Raji (cell line): ENCODE data around the gene PCLO.

ENCODE experiments used
- POLR2A ChIP-seq: IDR thresholded peaks from 2 replicates; pipeline ENCODE4 v1.6.1; 2011; ENCODE audit warnings: low read depth, low read length, control low read depth; ENCODE audit not compliant: insufficient read depth

Gene PCLO

GRCh38 chr7:82726038-82726800 lies 436.5 kb downstream of the PCLO start:
- no peak for TF ChIP-seq POLR2A

DNA sequence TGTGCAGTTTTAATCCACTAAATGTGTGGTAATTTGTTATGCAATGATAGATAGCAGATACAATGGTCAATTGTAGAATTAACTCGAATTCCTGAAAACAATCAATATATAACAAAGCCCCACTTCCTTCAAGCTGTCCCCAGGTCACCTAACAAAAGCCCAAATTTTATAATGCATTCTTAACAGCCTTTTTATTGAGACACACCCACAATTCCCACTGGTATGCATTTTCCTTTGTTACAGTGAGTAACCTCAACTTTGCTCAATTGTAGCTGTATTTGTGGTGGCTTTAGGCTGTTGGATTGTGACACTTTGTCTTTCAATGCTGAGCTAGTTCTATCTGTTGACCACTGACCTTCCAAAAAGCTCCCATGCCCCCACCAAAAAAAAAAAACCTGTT lies 439.3 kb downstream of the PCLO start:
- TF ChIP-seq POLR2A: no peak

DNA sequence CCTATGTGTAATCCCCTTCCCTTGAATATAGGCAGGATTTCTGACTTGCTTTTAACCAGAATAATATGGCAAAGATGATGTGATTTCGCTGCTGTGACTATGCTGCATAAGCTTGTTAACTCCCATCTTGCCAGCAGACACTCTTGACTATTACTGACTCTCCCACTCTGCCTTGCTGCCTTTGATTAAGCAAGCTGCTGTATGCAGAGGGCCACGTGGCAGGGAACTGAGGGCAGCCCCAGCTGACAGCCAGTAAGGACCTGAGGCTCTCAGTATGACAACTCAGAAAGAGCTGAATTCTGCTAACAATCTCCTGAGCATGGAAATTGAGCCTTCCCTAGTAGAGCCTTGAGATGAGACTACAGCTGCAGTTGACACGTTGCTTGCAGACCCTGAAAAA lies 439.7 kb downstream of the PCLO start:
- no peak for TF ChIP-seq POLR2A

- no peak for TF ChIP-seq POLR2A
Observed at GRCh38 chr7:82715344-82715743, 447.3 kb downstream of the PCLO start.

GRCh38 chr7:82714883-82715282 lies 447.8 kb downstream of the PCLO start:
- TF ChIP-seq POLR2A: no peak

DNA sequence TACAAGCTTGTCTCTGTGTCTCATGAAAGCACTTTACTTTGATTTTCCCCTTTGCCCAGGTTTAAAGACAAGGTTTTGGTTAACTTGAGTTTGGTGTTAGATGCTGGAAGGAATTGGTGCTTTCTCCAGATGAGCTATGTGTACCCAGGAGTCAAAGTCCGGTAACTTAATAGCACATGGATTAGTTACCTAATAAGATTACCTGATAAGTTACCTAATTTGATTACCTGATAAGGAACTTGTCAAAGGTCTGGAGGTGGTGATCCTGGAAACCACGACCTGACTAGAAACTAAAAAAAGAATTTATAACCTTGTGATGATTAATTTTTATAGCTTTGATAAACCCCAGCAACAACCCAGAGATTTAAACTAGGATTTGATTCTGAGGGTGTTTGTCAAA lies 449.2 kb downstream of the PCLO start:
- no peak for TF ChIP-seq POLR2A

GRCh38 chr7:82705517-82706260 lies 457.0 kb downstream of the PCLO start:
- TF ChIP-seq POLR2A: no peak

- TF ChIP-seq POLR2A: no peak
Observed at GRCh38 chr7:82704121-82704520, 458.6 kb downstream of the PCLO start.
